OCI-LY3 (cell line): ENCODE results near the gene CDKL2.

ENCODE experiments used
- CTCF ChIP-seq: fragments of 200-600, 300-600 bp; sonication (generic); IDR thresholded peaks from 2 replicates; pipeline ENCODE4 v1.5.1; 2014; ENCODE audit warnings: antibody characterized with exemption, low read length, low read depth
- EZH2phosphoT487 ChIP-seq: fragments of 200-600 bp; shearing (Covaris generic); IDR thresholded peaks from 2 replicates; pipeline ENCODE4 v1.6.1; 2018; ENCODE audit warnings: antibody characterized with exemption, mixed run types, low read depth

GRCh38 chr4:75671802-75672421 lies 41.6 kb upstream of the CDKL2 start:
- TF ChIP-seq CTCF (no peak), EZH2phosphoT487 (no peak)
